ENCODE measurements around the gene ADAMTSL2.

Gene ADAMTSL2

GRCh38 chr9:133571896-133572595 lies 37.5 kb downstream of the ADAMTSL2 start:
- DNase-seq (ENCODE audit: low read depth in 2 of 2, low spot score in 1 of 2) = no peak

GRCh38 chr9:133572821-133573361 lies 38.4 kb downstream of the ADAMTSL2 start:
- no peak for DNase-seq (ENCODE audit: low read depth in 2 of 2, low spot score in 1 of 2)

GRCh38 chr9:133573791-133574515 lies 39.4 kb downstream of the ADAMTSL2 start:
- no peak for DNase-seq (ENCODE audit: low read depth in 2 of 2, low spot score in 1 of 2)

GRCh38 chr9:133574771-133575170 lies 40.3 kb downstream of the ADAMTSL2 start:
- no peak for DNase-seq (ENCODE audit: low read depth in 2 of 2, low spot score in 1 of 2)

- no peak for DNase-seq (ENCODE audit: low read depth in 2 of 2, low spot score in 1 of 2)
These were observed 40.9 kb downstream of the ADAMTSL2 start for GRCh38 chr9:133575186-133576030.

GRCh38 chr9:133576031-133576874 lies 41.7 kb downstream of the ADAMTSL2 start:
- no peak for DNase-seq (ENCODE audit: low read depth in 2 of 2, low spot score in 1 of 2)

- DNase-seq (ENCODE audit: low read depth in 2 of 2, low spot score in 1 of 2) = no peak
These were observed 42.6 kb downstream of the ADAMTSL2 start for GRCh38 chr9:133576875-133577736.

GRCh38 chr9:133577737-133578112 lies 43.2 kb downstream of the ADAMTSL2 start:
- DNase-seq (ENCODE audit: low read depth in 2 of 2, low spot score in 1 of 2) = no peak

- no peak for DNase-seq (ENCODE audit: low read depth in 2 of 2, low spot score in 1 of 2)
These were observed 44.3 kb downstream of the ADAMTSL2 start for GRCh38 chr9:133578524-133579441.

GRCh38 chr9:133579601-133580418 lies 45.3 kb downstream of the ADAMTSL2 start:
- no peak for DNase-seq (ENCODE audit: low read depth in 2 of 2, low spot score in 1 of 2)

GRCh38 chr9:133580419-133580738 lies 45.9 kb downstream of the ADAMTSL2 start:
- DNase-seq (ENCODE audit: low read depth in 2 of 2, low spot score in 1 of 2) = no peak

GRCh38 chr9:133581011-133581410 lies 46.5 kb downstream of the ADAMTSL2 start:
- DNase-seq (ENCODE audit: low read depth in 2 of 2, low spot score in 1 of 2) = no peak

- no peak for DNase-seq (ENCODE audit: low read depth in 2 of 2, low spot score in 1 of 2)
These were observed 47.2 kb downstream of the ADAMTSL2 start for GRCh38 chr9:133581513-133582343.

GRCh38 chr9:133582501-133583045 lies 48.1 kb downstream of the ADAMTSL2 start:
- no peak for DNase-seq (ENCODE audit: low read depth in 2 of 2, low spot score in 1 of 2)

GRCh38 chr9:133583111-133583510 lies 48.6 kb downstream of the ADAMTSL2 start:
- DNase-seq (ENCODE audit: low read depth in 2 of 2, low spot score in 1 of 2) = no peak

- DNase-seq (ENCODE audit: low read depth in 2 of 2, low spot score in 1 of 2) = no peak
These were observed 49.1 kb downstream of the ADAMTSL2 start for GRCh38 chr9:133583586-133583985.

GRCh38 chr9:133584167-133584558 lies 49.7 kb downstream of the ADAMTSL2 start:
- DNase-seq (ENCODE audit: low read depth in 2 of 2, low spot score in 1 of 2) = no peak

Measured in stimulated activated CD8-positive, alpha-beta memory T cell treated with anti-CD3 and anti-CD28 coated beads, Interleukin-4, amount 100 ng/mL, for 4 hours (primary cell).